Measurements from ENCODE around the gene SLC22A23.

The SLC22A23 gene

DNA sequence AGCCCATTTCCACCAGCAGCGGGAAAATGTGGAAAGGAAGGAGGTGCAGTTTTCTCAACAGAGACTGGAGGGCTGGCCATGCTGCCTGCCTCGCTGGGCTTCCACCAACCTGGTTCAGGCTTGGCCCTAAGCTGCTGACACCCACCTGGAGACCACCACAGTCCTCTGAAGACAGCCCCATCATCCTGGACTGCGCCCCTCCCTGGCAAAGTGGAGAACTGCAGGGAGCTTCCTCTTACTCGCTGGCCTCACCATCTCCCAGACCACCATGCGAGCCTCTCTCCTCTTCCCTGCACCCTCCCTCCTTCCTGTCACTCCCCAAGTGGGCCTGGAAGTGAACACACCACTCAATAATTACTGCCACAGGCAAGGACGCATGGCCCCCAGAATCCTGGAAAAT is 126.7 kb downstream of the SLC22A23 start:
- no peak for DNase-seq

DNA sequence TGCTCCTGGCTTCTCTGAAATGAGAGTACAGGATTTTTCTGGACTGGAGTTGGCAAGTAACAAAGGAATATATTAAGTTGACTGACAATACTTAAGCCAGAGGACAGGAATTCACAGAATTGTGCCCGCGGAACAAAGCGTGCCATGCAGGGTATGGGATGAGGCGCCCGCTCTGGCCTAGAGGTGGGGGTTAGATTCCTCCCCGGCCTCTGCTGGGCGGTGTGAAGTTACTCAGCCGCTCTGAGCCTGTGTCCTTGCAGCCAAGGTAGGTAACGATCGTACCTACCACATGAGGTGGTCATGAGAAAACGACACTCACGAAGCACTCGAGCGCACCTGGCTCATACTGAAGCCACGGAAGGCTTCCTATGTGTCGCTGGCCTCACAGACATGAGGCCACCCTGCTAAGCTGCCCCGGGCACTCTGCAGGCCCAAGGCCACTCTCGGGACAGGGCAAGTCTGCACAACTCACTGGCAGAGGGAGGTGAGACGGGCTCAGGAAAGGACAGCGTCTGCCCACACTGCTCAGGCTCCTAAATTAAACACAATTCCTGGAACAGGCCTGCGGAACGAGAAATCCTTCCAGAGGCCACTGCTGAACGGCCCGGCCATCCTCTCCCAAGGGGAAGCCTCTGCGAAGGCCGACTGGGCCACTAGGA is 127.3 kb downstream of the SLC22A23 start:
- no peak for DNase-seq

DNA sequence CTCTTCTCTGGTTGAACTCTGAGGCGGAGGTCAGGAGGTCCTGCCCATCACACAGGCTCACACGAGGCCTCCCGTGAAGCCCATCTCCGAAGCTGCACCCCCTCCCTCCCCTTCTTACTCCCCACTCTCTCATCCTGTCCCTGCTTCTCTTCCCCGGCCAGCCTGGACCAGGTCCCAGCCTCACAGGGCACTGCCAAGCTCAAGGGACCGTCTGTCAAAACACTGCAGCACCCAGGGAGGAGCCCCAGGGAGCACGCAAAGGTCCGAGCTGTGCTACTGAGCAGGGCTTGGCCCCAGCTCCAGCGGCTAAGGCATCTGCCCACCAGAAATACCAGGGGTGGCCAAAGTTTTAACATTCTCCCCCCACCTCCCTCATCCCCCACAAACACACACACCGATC is 128.1 kb downstream of the SLC22A23 start:
- no peak for DNase-seq

DNA sequence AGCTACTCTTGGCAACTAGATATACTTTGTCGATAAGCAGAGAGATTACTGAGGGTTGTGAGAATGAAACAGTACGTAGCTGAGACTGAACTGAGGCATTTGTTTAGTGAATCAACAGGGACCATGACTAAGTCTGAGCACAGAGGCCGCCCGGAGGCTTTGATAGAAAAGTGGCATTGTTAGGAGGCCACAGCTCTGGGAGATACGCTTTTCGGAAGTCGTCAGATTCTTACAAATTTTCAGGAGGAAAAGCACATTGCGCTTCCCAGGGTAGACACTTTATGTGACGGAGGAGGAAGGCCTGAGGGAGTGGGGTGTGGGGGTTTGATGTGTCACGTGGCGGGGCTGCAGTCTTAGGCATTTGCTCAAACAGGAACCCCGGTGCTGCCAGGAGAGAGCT is 128.7 kb downstream of the SLC22A23 start:
- no peak for DNase-seq

DNA sequence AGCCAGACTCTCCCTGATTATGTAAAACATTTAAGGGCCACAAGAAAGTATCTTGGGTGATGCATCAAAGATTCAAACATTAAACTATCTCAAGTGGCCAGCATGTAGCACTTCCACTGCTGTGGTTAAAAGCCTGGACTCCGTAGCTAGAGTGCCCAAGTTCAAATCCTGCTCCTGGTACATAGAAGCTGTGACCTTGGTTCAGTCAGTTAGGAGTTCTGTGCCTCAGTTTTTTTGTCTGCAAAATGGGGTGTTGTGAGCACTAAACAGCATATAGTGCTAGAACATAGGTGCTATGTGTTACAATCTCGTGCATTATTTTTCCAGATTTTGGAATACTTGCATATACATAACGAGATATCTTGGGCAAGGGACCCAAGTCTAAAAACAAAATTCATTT is 129.4 kb downstream of the SLC22A23 start:
- no peak for DNase-seq

DNA sequence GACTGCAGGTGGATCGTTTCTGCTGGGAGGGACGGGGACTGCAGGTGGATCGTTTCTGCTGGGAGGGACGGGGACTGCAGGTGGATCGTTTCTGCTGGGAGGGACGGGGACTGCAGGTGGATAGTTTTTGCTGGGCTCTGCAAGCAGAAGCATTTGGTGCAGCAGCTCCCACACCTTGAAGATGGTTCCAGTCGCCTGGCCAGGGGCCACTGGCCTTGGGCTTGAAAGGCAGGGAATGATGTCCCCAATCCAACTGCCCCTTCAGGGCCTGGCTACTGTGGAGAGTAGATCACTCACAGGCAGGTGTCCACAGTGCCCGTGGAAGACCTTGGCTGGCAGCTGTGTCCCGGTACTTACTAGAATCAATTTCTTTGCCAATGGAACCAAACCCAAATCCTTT is 129.9 kb downstream of the SLC22A23 start:
- no peak for DNase-seq

DNA sequence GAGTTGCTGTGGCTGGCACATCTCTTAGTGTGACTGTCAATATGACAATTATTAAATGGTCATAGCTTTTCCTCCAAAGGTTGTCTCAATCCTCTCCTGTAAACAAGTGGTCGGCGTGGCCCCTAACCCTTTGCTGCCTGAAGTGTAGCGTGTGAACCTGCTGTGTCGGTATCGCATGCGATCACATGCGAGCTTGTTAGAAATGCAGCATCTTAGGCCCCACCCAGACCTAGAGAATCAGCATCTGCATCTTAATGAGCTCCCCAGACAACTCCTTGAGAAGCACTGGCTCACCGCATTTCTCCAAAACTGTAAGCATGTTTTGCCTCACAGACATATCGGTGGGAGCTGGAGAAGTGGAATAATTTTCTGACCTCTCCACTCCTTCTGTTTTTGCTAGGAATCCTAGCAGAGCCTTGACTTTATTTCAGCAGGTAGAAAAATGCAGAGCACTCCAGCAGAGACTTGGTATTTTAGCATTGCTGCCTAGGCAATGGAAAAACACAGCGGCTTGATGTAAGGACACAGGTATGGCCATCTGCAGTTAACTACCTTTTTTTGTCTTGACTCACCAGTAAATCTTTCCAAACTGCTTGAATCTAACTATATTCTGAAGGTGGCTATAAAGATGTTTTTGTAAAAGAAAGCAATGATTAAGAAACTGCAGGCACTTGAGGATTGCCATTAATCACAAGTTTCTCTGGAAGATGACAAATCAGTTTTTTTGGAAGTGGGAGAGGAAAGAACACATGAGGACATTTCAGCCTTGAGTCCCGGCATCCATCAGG is 130.5 kb downstream of the SLC22A23 start:
- no peak for DNase-seq

DNA sequence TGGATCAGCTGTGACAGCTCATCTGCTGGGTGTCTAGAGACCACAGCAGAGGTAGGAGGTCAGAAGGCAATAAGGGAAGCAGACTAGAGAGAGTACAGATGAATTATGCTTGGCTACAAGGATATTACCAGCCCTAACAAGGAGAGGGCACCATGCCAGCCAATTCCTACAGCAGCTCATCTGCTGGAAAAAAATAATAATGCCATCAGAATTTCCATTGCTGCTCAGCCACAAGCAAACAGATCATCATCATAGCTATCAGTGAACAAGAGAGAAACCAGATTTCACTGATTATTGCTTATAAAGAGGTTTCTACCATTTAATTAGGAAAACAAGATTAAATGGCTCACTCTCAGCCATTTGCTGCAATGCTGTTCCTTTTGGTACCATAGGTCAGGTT is 131.6 kb downstream of the SLC22A23 start:
- no peak for DNase-seq

DNA sequence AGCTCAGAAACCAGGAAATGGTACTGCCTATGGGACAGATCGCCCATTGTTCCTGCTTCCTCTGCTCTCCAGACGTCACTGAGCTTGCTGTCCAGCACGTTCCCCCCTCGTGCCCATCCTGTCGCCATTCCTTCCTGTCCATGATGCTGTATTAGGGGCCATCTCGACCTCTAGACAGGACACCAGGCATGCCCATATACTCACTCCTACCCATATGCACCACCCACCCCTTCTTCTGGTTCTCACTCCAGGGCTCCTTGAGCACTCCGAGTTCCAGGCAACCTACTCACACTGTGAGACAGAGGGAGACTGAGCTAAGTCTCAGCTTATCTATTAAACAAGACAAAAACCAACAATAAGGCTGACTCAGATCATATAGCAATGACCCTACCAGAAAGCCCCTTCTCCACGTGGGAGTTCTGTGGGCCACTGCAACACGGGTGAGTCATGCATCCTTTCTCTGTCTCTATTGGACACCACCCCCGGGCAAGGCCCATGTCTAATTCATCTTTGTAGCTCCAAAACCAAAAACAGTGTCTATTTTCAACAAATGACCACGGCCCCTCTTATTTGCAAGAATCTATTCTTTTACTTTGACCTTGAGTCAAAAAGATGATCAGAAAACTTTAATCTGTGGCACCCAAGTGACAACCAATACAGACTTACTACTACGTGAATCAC is 132.4 kb downstream of the SLC22A23 start:
- DNase-seq: no peak

DNA sequence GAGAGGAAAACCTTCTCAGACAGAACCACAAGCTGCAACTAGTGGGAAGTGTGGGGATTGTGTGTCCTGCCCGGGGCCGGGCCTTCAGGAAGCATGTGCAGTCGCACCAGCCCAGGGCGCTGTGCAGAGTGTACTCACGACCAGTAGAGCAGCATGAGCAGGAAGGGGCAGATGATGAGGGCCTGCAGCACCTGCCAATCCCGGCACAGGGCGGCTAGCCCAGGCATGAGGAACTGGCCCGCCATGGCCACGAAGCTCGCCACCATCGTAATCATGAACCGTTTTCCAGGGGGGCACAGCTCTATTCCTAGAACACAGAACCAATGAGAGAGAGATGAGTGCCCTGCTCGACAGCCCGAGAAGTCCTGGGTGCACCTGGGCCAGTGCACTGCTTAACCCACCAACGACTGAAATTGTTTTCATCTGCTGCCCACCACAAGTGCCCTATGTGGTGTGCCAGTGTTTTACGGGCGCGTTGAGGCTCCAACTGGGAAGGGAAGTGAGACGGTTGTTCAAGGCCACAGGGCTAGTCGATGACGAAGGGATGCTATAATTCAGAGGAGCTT is 133.1 kb downstream of the SLC22A23 start:
- DNase-seq: no peak

DNA sequence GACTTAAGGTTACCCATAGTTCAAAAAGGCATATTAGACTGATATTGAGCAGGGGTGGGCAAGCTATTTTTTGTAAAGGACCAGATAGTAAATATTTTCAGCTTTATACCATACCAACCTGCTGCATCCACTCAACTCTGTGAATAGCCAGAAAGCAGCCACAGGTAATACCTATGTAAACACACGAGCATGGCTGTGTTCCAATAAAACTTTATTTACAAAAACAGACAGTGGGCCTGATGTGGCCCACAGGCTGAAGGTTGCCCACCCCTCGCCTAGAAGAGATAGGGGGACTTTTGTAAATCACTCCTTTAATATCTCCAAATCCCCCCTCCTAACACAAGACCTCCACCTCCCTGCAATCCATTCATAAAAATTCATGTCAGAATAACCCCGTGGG is 133.7 kb downstream of the SLC22A23 start:
- no peak for DNase-seq

DNA sequence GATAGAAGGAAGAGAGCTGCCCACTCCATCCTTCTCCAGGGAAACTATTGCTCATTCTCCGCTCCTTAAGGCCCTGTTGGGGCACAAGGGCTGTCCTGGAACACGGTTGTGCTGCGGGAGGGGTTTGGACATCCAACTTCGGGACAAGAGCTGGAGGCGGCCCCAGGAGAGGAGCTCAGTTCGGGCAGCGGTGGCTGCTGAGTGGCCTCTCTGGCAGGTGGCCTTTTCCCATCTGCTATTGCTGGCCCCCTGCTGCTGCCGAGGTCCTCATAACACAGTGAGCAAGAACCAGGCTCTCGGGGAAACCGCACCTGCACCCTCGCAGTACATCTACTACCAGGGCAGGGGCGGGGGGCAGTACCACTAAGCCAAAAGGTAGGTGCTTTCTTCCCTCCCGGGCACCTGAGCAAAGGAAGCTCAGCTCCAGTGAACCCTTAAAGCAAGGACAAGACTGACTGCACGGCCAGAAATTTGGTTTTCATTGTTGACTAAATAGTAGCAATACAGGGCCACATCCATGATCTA is 134.4 kb downstream of the SLC22A23 start:
- no peak for DNase-seq

DNA sequence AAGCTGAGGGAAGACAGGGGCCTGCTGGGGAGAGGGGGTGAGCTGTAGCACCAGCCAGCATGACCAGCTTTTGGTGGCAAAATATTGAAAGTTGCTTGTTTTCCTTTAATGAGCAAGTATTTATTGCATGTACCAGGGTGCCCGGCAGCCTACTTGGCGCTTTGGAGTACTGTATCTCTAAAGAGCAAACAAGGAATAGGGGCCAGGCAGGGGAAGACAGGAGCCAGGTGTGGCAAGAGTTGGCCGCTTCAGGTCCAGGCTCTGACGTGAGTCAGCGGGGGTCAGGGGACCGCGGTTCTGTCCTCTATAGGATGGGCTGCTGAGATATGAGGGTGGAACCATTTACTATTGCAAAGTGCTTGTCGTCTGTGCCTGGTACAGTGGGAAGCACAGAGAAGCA is 135.0 kb downstream of the SLC22A23 start:
- DNase-seq: no peak

DNA sequence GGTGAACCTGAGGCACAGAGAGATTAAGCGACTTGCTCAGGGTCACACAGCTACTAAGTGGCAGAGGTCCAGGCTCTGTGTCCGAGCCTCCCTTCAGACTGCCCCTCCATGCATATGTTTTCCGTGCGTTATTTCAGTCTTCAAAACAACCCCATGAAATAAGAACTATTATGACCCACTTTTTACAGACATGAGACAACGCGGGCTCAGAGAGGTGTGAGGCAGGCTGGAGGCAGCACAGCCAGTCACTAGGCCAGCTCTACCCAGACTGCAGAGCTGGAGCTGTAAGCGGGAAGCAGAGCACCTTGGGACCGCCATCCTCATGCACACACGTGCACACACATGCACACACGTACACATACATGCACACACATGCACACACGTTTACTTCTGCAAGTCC is 135.8 kb downstream of the SLC22A23 start:
- no peak for DNase-seq

DNA sequence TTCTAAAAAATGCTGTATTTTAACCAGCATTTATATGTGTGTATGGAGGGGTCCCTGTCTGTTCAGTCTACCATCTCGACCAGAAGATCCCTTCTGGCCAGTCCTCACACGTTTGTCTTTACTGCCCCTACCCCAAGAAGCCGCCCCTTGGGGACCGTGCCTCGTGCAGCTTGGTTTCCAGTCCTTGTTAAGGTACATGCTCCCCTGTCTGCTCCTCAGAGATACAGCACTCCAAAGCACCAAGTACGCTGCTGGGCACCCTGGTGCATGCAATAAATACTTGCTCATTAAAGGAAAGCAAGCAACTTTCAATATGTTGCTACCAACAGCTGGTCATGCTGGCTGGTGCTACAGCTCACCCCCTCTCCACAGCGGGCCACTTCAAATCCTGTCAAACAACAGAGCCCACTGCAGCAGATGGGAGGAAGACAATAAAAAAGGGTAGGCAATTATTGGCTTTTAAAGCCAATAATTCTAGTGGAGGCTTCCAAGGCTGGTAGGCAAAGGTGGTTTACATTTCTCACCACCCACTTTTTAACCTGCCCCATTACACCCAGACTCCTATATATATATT is 136.5 kb downstream of the SLC22A23 start:
- DNase-seq: no peak

DNA sequence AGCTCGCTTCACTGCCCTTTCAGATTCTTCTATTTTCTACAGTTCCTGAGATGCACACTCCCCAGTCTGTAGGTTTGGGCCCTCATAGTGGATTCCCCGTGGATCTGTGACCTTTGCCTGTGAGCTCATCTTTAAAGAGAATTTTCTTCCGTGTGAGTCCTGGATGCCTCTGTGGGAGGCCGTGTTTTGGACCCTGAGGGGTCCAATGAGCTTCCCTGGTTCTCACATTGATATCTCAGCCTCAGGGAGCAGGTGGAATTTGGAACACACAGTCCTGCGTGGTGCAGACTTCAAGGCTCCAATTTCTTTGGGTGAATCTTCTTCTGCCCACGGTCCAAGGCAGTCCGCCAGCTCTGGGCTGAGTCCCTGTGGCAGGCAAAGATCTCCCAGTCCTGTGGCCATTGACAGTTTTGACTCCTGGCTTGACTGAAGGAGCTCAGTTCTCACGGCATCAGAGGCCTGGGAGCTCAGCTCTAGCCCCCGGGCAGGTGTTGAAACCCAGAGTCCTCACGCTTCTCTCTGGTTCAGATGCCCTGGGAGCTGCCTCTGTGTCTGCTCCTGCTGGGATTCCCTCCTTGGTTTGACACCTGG is 137.1 kb downstream of the SLC22A23 start:
- no peak for DNase-seq

DNA sequence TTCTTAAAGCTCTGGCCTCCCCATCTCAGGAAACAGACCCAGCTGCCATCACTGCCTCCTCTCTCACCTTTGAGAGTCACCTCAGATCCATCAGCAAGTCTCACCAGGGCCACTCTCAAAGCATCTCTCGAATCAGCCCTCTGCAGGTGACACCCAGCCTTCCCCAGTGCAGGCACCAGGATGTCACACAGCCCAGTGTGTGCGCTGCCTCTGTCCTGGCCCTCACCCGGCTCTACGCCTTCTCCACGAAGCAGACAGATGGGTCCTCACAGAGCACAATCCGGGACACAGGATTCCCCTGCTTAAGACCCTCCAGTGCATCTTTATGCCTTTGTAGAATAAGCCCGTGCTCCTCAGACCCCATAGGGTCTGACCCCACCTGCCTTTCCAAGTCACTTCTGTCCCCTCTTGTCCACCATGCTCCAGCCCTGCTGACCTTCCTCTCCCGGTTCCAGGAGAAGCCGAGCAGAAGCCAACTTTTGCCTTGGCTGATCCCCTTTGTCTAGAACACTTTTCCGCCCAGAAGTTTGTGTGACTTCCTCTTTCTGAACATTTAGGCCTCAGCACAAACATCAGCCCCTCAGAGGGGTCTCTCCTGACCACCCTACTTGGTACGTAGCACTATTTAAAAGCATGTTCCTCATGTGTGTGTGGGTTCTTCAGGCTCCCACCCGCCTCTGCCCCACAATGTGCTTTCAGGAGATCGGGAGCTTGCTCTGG is 137.9 kb downstream of the SLC22A23 start:
- DNase-seq: no peak

DNA sequence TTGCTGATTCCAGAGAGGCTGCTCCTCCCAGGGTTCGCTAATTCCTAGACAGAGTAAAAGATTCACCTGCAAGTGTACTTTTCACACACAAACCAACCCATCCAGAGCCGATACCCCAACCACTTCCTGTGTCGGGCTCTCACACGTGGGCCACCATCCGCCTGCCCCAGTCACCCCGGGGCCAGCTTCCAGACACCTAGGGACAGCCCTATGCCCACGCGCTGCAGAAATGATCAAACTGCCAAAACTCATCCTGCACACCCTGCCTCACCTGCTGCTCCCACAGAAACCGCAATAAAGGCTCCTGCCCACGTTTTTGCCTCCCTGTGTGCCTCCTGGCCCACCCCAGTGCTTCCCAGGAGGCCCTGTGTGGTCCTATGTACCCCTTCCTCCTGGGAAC is 138.6 kb downstream of the SLC22A23 start:
- peak; percentile 7 for DNase-seq

DNA sequence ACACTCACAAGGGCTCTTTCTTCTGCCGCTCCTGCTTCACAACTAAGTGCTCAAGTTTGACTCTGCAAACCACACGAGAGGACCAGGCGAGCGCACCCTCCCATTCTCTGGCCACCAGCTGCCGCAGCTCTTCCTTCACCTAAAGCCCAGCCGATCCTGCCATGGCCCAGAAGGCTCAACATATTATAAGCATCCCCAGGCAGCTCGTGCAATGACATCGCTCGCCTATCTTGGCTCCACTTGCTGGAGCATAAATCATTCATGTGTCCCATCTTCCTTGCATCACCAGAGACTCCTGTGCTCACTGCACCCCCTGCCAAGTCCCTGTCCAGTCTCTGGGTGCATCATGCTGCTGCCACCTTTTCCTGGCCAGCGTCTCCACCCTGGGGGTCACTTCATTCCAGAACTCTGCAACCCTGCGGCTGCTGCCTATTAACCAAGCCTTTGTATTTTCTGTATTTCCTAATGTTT is 139.1 kb downstream of the SLC22A23 start:
- no peak for DNase-seq

DNA sequence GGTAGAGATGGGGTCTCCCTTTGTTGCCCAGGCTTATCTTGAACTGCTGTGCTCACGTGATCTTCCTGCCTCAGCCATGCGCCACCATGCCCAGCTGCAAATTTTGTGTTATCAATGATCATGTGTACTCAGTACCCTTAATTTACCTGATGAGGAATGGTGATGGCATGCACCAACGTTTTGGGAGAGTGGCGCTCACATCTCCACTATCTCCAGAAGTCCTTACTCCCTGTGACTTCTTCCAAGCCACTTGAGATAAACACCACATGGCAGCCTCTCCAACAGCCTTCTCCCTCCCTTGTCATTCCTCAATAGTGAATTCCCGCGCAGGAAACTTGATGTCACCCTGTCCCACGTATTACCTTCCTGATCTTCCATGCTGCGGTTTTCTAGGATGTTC is 140.0 kb downstream of the SLC22A23 start:
- no peak for DNase-seq

DNA sequence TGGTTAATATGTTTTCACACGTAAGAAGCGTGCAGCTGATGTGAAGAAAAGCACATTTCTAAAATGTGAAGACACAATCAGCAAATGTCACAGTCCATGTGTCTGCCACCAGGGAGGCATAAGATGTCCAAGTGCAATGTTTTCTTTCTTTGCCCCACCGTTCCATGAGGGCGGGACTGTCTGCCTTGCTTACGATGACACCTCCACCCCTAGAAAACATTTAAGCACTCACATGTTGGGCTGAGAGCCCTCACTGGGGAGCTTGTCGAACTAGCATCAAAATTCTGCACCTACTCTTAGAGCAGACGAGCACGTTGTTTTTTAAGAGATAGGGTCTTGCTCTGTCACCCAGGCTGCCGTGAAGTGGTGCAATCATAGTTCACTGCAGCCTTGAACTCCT is 140.5 kb downstream of the SLC22A23 start:
- no peak for DNase-seq

DNA sequence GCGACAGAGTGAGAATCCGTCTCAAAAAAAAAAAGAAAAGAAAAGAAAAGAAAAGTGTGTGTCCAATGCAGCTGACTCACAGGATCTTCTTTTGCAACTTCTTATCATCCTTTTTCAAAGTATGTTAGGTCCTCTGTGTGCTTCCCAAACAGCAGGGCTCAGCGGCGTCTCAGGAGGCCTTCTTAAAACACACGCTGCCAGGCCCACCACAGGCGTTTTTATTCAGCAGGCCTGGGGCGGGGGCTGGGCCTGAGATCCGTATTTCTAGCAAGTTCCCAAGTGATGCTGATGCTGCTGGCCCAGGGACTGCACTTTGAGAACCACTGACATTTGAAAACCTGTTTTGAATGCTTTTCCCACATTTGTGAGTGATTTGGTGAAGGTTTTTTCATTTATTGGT is 141.0 kb downstream of the SLC22A23 start:
- no peak for DNase-seq
